DMS79 (cell line): Measurements from ENCODE around the gene BMP5.
"Not testable (repeated sequence)": the region's sequence is repeated elsewhere in the genome, so short reads cannot be mapped to it uniquely, and the experiment has no call there.

Experiments
- DNase-seq: peaks from one replicate; lab custom pipeline; 2025; lab: John Stamatoyannopoulos, UW

The BMP5 gene

GRCh38 chr6:55875400-55875799, at the start of gene BMP5:
TSS of gene BMP5 (minus strand) at chr6:55875590. CDS start at chr6:55874865, 725 bp downstream.
- DNase-seq = peak; percentile 9

GRCh38 chr6:55922406-55922805, 47.0 kb upstream of the BMP5 start:
- DNase-seq = no peak

- no peak for DNase-seq
Measured at GRCh38 chr6:55919716-55920308, 44.4 kb upstream of the BMP5 start.

- no peak for DNase-seq
Measured at GRCh38 chr6:55918639-55919038, 43.2 kb upstream of the BMP5 start.

- DNase-seq = no peak
Measured at GRCh38 chr6:55917751-55918415, 42.5 kb upstream of the BMP5 start.

- no peak for DNase-seq
Measured at GRCh38 chr6:55916188-55916587, 40.8 kb upstream of the BMP5 start.

GRCh38 chr6:55913228-55914195, 38.1 kb upstream of the BMP5 start:
- no peak for DNase-seq

- DNase-seq = not testable (repeated sequence)
Measured at GRCh38 chr6:55910466-55910865, 35.1 kb upstream of the BMP5 start.

GRCh38 chr6:55909911-55910310, 34.5 kb upstream of the BMP5 start:
- not testable (repeated sequence) for DNase-seq

- DNase-seq = no peak
Measured at GRCh38 chr6:55902796-55903195, 27.4 kb upstream of the BMP5 start.

GRCh38 chr6:55901765-55902270, 26.4 kb upstream of the BMP5 start:
- DNase-seq = no peak

GRCh38 chr6:55898342-55898741, 23.0 kb upstream of the BMP5 start:
- DNase-seq = no peak

GRCh38 chr6:55897346-55897745, 22.0 kb upstream of the BMP5 start:
- no peak for DNase-seq

- DNase-seq = no peak
Measured at GRCh38 chr6:55895972-55896730, 20.8 kb upstream of the BMP5 start.

GRCh38 chr6:55892749-55893357, 17.5 kb upstream of the BMP5 start:
- no peak for DNase-seq

- no peak for DNase-seq
Measured at GRCh38 chr6:55888917-55889316, 13.5 kb upstream of the BMP5 start.

GRCh38 chr6:55886185-55886836, 10.9 kb upstream of the BMP5 start:
- DNase-seq = no peak

GRCh38 chr6:55882718-55883569, 7.6 kb upstream of the BMP5 start:
- no peak for DNase-seq

- no peak for DNase-seq
Measured at GRCh38 chr6:55877283-55877682, 1.9 kb upstream of the BMP5 start.

GRCh38 chr6:55874316-55874715, 1.1 kb downstream of the BMP5 start:
- no peak for DNase-seq
